HepG2 (cell line): ENCODE results near the gene CLDN20. TPM values are rescaled to one million over a fixed set of nuclear protein-coding genes. Genes with fewer than 3 reads are reported as not detected.
A peak's percentile ranks its signal among the peaks of the same experiment; 100 is the strongest.

Experiments used
- ATAD3A ChIP-seq: sonication (generic); formaldehyde crosslinking; IDR thresholded peaks from 2 replicates; pipeline ENCODE4 v1.4.0; 2020; ENCODE audit warnings: missing genetic modification reagents
- ATF7-NPFF ChIP-seq: sonication (generic); formaldehyde crosslinking; IDR thresholded peaks from 2 replicates; pipeline ENCODE4 v1.8.1; 2023; ENCODE audit warnings: mild to moderate bottlenecking, low read depth, missing genetic modification reagents, moderate library complexity
- GFI1 ChIP-seq: sonication (generic); formaldehyde crosslinking; IDR thresholded peaks from 2 replicates; pipeline ENCODE4 v1.5.0; 2020; ENCODE audit warnings: missing genetic modification reagents, mild to moderate bottlenecking, borderline replicate concordance
- NONO ChIP-seq, 2 experiments: fragments of 450-650 bp in 1 of 2; sonication (generic) in 1 of 2; formaldehyde crosslinking in 1 of 2; IDR thresholded peaks in 1 of 2; conservative IDR thresholded peaks in 1 of 2; 2 replicates each; pipeline versions ENCODE4 v1.6.1 to v1.8.0; 2017 to 2022; ENCODE audit warnings: mild to moderate bottlenecking in 1 of 2, missing genetic modification reagents in 1 of 2, moderate library complexity in 1 of 2
- PRPF4 ChIP-seq: fragments of 200-400 bp; formaldehyde crosslinking; IDR thresholded peaks from 2 replicates; pipeline ENCODE4 v1.6.1; 2016; ENCODE audit warnings: low read length, low read depth; ENCODE audit not compliant: poor library complexity, severe bottlenecking
- SMAD1 ChIP-seq: sonication (generic); formaldehyde crosslinking; IDR thresholded peaks from 2 replicates; pipeline ENCODE4 v1.4.0; 2020; ENCODE audit warnings: missing genetic modification reagents, low read depth, mild to moderate bottlenecking, borderline replicate concordance
- SMYD3 ChIP-seq: sonication (generic); formaldehyde crosslinking; IDR thresholded peaks from 2 replicates; pipeline ENCODE4 v1.8.1; 2023; ENCODE audit warnings: mild to moderate bottlenecking, missing genetic modification reagents
- ZNF446 ChIP-seq: sonication (generic); formaldehyde crosslinking; IDR thresholded peaks from 2 replicates; pipeline ENCODE4 v1.5.0; 2020; ENCODE audit warnings: mild to moderate bottlenecking, missing genetic modification reagents
- ZNF484 ChIP-seq: sonication (generic); formaldehyde crosslinking; IDR thresholded peaks from 2 replicates; pipeline ENCODE4 v1.5.1; 2020; ENCODE audit warnings: mild to moderate bottlenecking, low read depth, missing genetic modification reagents, borderline replicate concordance
- ZNF558 ChIP-seq: sonication (generic); formaldehyde crosslinking; IDR thresholded peaks from 2 replicates; pipeline ENCODE4 v1.9.0; 2022; ENCODE audit warnings: mild to moderate bottlenecking, missing genetic modification reagents, borderline replicate concordance
- ZNF773 ChIP-seq: sonication (generic); formaldehyde crosslinking; IDR thresholded peaks from 2 replicates; pipeline ENCODE4 v1.4.0; 2020; ENCODE audit warnings: missing genetic modification reagents, borderline replicate concordance
- ZNF775 ChIP-seq: sonication (generic); formaldehyde crosslinking; IDR thresholded peaks from 2 replicates; pipeline ENCODE4 v1.4.0; 2020; ENCODE audit warnings: missing genetic modification reagents, mild to moderate bottlenecking, moderate library complexity, borderline replicate concordance
- polyA plus RNA-seq, 8 experiments: library from polyadenylated mRNA; depleted of rRNA in 3 of 8; stranded (reverse) in 7 of 8; unstranded in 1 of 8; fragments of >200 nt; fragmentation: Illumina TruSeq in 4 of 8; extraction: Trizol in 4 of 8; gene quantifications; 2 replicates each; pipeline versions ENCODE4 v1.2.1 to v1.2.3, GENCODE V29; 2011 to 2016; ENCODE audit warnings: low read depth in 4 of 8, missing spikeins in 1 of 8, mixed read lengths in 1 of 8; ENCODE audit not compliant: insufficient read depth in 1 of 8
- total RNA-seq, 5 experiments: library from RNA; depleted of rRNA; stranded (reverse); fragments of >200 nt; fragmentation: Illumina TruSeq; extraction: Trizol; gene quantifications; 2 replicates each; pipeline ENCODE4 v1.2.3, GENCODE V29; 2016; ENCODE audit warnings: low read depth in 1 of 5
- TF ChIP-seq, protein P1 (sequence below): sonication (generic); formaldehyde crosslinking; IDR thresholded peaks from 2 replicates; pipeline ENCODE4 v1.8.0; 2022; ENCODE audit warnings: low read depth, missing genetic modification reagents
- TF ChIP-seq, protein P2 (sequence below): sonication (generic); formaldehyde crosslinking; IDR thresholded peaks from 2 replicates; pipeline ENCODE4 v1.9.0; 2022; ENCODE audit warnings: low read depth, missing genetic modification reagents
- TF ChIP-seq, protein P3 (sequence below): IDR thresholded peaks from 2 replicates; pipeline ENCODE4 v1.6.1; 2016; ENCODE audit warnings: mild to moderate bottlenecking, missing biosample characterization, missing genetic modification reagents
- TF ChIP-seq, protein P4 (sequence below): sonication (generic); formaldehyde crosslinking; IDR thresholded peaks from 2 replicates; pipeline ENCODE4 v1.4.0; 2020; ENCODE audit warnings: low read depth, mild to moderate bottlenecking, missing genetic modification reagents
- TF ChIP-seq, protein P5 (sequence below): sonication (generic); formaldehyde crosslinking; conservative IDR thresholded peaks from 2 replicates; pipeline ENCODE4 v1.4.0; 2020; ENCODE audit warnings: missing genetic modification reagents
- TF ChIP-seq, protein P6 (sequence below): IDR thresholded peaks from 2 replicates; pipeline ENCODE4 v1.6.1; 2018; ENCODE audit warnings: missing genetic modification reagents
- TF ChIP-seq, protein P7 (sequence below): sonication (generic); formaldehyde crosslinking; IDR thresholded peaks from 2 replicates; pipeline ENCODE4 v1.8.1; 2023; ENCODE audit warnings: mild to moderate bottlenecking, missing genetic modification reagents

The CLDN20 gene
- total and polyA plus RNA-seq, 2 of the 13 experiments (the other 11 are each of a cell fraction or from before 2014, with no cell fraction given): not detected

DNA sequence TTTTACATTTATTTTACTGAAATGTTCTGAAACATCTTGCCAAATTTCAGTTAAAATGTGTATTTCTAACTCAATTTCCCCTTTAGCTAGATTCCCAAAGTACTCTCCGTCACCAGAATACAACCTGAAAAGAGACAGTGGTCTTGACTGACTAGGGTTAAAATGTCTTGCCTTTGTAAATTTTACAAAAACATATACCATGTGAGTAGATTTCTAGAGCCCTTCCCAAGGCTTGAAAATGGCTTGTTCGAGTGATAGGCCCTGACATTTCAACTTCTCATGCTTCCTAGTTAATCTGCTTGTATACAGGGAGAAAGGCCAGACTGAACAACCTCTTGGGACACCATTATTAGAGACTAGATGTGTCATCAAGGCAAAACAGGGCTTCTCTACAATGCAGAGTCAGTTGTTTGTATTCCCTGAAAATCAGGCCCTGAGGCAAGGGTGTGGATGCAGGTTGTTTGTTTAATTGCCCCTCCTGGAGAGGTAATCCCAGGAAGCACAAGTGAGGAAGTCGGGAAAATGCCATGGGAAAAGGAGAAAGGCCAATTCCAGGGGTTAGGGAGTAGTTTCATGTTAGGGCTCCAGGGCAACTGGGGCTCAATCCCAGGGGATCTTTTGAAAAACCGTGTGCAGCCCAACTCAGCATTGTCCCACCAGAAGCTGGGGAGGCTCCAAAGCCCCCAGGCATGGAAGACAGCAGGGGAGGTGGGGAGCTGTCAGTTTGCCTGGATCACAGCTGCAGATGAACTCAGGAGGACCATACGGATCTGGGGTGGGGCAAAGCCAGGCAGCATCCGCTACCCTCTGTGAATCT, 62.1 kb downstream of the CLDN20 start (continued):
- TF ChIP-seq NONO (IDR thresholded peaks at IDR 0.05) (no peak), NONO (CRISPR knock-in tag; conservative IDR thresholded peaks at IDR 0.05) (0 out of 2 replicates have a peak, but pooled peaks have one; percentile 40), ZNF773 (CRISPR knock-in tag) (no peak), ZNF484 (no peak), SMAD1 (no peak), GFI1 (CRISPR knock-in tag) (no peak), PRPF4 (no peak), ZNF446 (CRISPR knock-in tag) (no peak), SMYD3 (CRISPR knock-in tag) (peak; percentile 42; the same call in 1 of the 2 replicates), ATAD3A (CRISPR knock-in tag) (no peak), ZNF775 (CRISPR knock-in tag) (no peak), ZNF558 (CRISPR knock-in tag) (no peak), ATF7-NPFF (CRISPR knock-in tag) (peak; percentile 76; the same call in 1 of the 2 replicates)
- TF ChIP-seq, protein P1, sequence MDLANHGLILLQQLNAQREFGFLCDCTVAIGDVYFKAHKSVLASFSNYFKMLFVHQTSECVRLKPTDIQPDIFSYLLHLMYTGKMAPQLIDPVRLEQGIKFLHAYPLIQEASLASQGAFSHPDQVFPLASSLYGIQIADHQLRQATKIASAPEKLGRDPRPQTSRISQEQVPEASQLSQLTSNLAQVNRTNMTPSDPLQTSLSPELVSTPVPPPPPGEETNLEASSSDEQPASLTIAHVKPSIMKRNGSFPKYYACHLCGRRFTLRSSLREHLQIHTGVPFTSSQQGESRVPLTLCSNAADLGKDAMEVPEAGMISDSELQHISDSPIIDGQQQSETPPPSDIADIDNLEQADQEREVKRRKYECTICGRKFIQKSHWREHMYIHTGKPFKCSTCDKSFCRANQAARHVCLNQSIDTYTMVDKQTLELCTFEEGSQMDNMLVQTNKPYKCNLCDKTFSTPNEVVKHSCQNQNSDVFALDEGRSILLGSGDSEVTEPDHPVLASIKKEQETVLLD: no peak
- TF ChIP-seq, protein P2, sequence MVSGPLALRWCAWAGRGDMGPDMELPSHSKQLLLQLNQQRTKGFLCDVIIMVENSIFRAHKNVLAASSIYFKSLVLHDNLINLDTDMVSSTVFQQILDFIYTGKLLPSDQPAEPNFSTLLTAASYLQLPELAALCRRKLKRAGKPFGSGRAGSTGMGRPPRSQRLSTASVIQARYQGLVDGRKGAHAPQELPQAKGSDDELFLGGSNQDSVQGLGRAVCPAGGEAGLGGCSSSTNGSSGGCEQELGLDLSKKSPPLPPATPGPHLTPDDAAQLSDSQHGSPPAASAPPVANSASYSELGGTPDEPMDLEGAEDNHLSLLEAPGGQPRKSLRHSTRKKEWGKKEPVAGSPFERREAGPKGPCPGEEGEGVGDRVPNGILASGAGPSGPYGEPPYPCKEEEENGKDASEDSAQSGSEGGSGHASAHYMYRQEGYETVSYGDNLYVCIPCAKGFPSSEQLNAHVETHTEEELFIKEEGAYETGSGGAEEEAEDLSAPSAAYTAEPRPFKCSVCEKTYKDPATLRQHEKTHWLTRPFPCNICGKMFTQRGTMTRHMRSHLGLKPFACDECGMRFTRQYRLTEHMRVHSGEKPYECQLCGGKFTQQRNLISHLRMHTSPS (CRISPR knock-in tag): no peak
- TF ChIP-seq, protein P3, sequence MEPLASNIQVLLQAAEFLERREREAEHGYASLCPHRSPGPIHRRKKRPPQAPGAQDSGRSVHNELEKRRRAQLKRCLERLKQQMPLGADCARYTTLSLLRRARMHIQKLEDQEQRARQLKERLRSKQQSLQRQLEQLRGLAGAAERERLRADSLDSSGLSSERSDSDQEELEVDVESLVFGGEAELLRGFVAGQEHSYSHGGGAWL (CRISPR knock-in tag): 0 out of 2 replicates have a peak, but pooled peaks have one; percentile 15
- TF ChIP-seq, protein P4, sequence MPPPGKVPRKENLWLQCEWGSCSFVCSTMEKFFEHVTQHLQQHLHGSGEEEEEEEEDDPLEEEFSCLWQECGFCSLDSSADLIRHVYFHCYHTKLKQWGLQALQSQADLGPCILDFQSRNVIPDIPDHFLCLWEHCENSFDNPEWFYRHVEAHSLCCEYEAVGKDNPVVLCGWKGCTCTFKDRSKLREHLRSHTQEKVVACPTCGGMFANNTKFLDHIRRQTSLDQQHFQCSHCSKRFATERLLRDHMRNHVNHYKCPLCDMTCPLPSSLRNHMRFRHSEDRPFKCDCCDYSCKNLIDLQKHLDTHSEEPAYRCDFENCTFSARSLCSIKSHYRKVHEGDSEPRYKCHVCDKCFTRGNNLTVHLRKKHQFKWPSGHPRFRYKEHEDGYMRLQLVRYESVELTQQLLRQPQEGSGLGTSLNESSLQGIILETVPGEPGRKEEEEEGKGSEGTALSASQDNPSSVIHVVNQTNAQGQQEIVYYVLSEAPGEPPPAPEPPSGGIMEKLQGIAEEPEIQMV (CRISPR knock-in tag): no peak
- TF ChIP-seq, protein P5, sequence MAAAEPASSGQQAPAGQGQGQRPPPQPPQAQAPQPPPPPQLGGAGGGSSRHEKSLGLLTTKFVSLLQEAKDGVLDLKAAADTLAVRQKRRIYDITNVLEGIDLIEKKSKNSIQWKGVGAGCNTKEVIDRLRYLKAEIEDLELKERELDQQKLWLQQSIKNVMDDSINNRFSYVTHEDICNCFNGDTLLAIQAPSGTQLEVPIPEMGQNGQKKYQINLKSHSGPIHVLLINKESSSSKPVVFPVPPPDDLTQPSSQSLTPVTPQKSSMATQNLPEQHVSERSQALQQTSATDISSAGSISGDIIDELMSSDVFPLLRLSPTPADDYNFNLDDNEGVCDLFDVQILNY (CRISPR knock-in tag): no peak
- TF ChIP-seq, protein P6, sequence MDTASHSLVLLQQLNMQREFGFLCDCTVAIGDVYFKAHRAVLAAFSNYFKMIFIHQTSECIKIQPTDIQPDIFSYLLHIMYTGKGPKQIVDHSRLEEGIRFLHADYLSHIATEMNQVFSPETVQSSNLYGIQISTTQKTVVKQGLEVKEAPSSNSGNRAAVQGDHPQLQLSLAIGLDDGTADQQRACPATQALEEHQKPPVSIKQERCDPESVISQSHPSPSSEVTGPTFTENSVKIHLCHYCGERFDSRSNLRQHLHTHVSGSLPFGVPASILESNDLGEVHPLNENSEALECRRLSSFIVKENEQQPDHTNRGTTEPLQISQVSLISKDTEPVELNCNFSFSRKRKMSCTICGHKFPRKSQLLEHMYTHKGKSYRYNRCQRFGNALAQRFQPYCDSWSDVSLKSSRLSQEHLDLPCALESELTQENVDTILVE (CRISPR knock-in tag): no peak
- TF ChIP-seq, protein P7, sequence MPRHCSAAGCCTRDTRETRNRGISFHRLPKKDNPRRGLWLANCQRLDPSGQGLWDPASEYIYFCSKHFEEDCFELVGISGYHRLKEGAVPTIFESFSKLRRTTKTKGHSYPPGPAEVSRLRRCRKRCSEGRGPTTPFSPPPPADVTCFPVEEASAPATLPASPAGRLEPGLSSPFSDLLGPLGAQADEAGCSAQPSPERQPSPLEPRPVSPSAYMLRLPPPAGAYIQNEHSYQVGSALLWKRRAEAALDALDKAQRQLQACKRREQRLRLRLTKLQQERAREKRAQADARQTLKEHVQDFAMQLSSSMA (CRISPR knock-in tag): 0 out of 2 replicates have a peak, but pooled peaks have one; percentile 16
